SK-N-SH (cell line): ENCODE results near the gene RBM34. TPM values are rescaled to one million over a fixed set of nuclear protein-coding genes. Genes with fewer than 3 reads are reported as not detected.

ENCODE experiments used
- CTCF ChIA-PET: fragments of 300-600, 350-600 bp; formaldehyde crosslinking; extraction: SDS; loops from one replicate; lab custom pipeline; 2021; lab: Yijun Ruan, JAX
- POLR2A ChIA-PET: fragments of 350-600 bp; sonication (Branson Sonifier 250); formaldehyde crosslinking; extraction: SDS; loops from one replicate; lab custom pipeline; 2020; ENCODE audit warnings: antibody characterized with exemption, inconsistent platforms; lab: Yijun Ruan, JAX
- DNase-seq: peaks from one replicate; pipeline ENCODE4 v3.0.0; 2012
- H2AFZ ChIP-seq: fragments of 200-600 bp; sonication (generic); 2 replicates; pipeline ENCODE4 v1.8.1; 2016; ENCODE audit warnings: antibody characterized with exemption, mild to moderate bottlenecking, low read depth
- H3F3A ChIP-seq: fragments of 200-600 bp; sonication (generic); replicated peaks from 2 replicates; pipeline ENCODE3; 2016; ENCODE audit warnings: antibody characterized with exemption, mild to moderate bottlenecking; ENCODE audit not compliant: insufficient read depth
- H3K27ac ChIP-seq, 2 experiments: fragments of 200-500 bp in 1 of 2; fragments of 200-600 bp in 1 of 2; sonication (Bioruptor generic) in 1 of 2; sonication (generic), shearing (Covaris generic) in 1 of 2; 2 replicates each; pipeline versions ENCODE4 v1.5.1 to v1.6.1; 2014 to 2016; ENCODE audit warnings: low read depth in 2 of 2, inconsistent platforms in 1 of 2, low read length in 1 of 2, mild to moderate bottlenecking in 1 of 2, mixed read lengths in 1 of 2
- H3K27me3 ChIP-seq: fragments of 200-600 bp; sonication (generic), shearing (Covaris generic); 2 replicates; pipeline ENCODE4 v1.6.1; 2016; ENCODE audit warnings: mixed run types; ENCODE audit not compliant: insufficient read depth
- H3K36me3 ChIP-seq, 2 experiments: fragments of 200-500 bp in 1 of 2; fragments of 200-600 bp in 1 of 2; sonication (Bioruptor generic) in 1 of 2; sonication (generic) in 1 of 2; replicated peaks in 1 of 2; 2 replicates each; pipeline versions ENCODE3 to v1.5.1; 2014 to 2016; ENCODE audit warnings: low read length in 1 of 2, mild to moderate bottlenecking in 1 of 2; ENCODE audit not compliant: insufficient read depth in 2 of 2, control insufficient read depth in 1 of 2
- H3K4me1 ChIP-seq, 2 experiments: fragments of 200-500 bp in 1 of 2; fragments of 200-600 bp in 1 of 2; sonication (Bioruptor generic) in 1 of 2; sonication (generic), shearing (Covaris generic) in 1 of 2; 2 replicates each; pipeline versions ENCODE4 v1.5.1 to v1.6.1; 2014 to 2016; ENCODE audit warnings: low read depth in 1 of 2, low read length in 1 of 2, mixed run types in 1 of 2; ENCODE audit not compliant: insufficient read depth in 2 of 2, control insufficient read depth in 1 of 2
- H3K4me2 ChIP-seq: fragments of 200-600 bp; sonication (generic), shearing (Covaris generic); 2 replicates; pipeline ENCODE4 v1.6.1; 2017; ENCODE audit warnings: mixed run types
- H3K4me3 ChIP-seq, 2 experiments: fragments of 200-500 bp in 1 of 2; fragments of 200-600 bp in 1 of 2; sonication (Bioruptor generic) in 1 of 2; sonication (generic), shearing (Covaris generic) in 1 of 2; 2 replicates each; pipeline versions ENCODE4 v1.5.1 to v1.8.1; 2014 to 2016; ENCODE audit warnings: low read depth in 2 of 2, inconsistent platforms in 1 of 2, low read length in 1 of 2, mild to moderate bottlenecking in 1 of 2, mixed read lengths in 1 of 2, moderate library complexity in 1 of 2
- H3K79me2 ChIP-seq: fragments of 200-600 bp; sonication (generic); 2 replicates; pipeline ENCODE4 v1.8.1; 2017; ENCODE audit warnings: mild to moderate bottlenecking; ENCODE audit not compliant: insufficient read depth
- H3K9ac ChIP-seq: fragments of 200-600 bp; sonication (generic); 2 replicates; pipeline ENCODE4 v1.6.1; 2017; ENCODE audit warnings: mixed run types
- H3K9me2 ChIP-seq: fragments of 200-600 bp; sonication (generic); 2 replicates; pipeline ENCODE4 v1.6.1; 2017; ENCODE audit warnings: mixed run types
- H3K9me3 ChIP-seq: fragments of 200-600 bp; sonication (generic); 2 replicates; pipeline ENCODE4 v1.6.1; 2017; ENCODE audit warnings: mixed run types, mild to moderate bottlenecking, moderate library complexity
- H4K20me1 ChIP-seq: fragments of 200-600 bp; sonication (generic); 2 replicates; pipeline ENCODE4 v1.6.1; 2017; ENCODE audit warnings: mild to moderate bottlenecking, mixed run types; ENCODE audit not compliant: insufficient read depth
- ELF1 ChIP-seq: IDR thresholded peaks from 2 replicates; pipeline ENCODE4 v1.4.0; 2012
- FOXJ3 ChIP-seq: sonication (generic); formaldehyde crosslinking; IDR thresholded peaks from 2 replicates; pipeline ENCODE4 v1.5.1; 2020; ENCODE audit warnings: mild to moderate bottlenecking, missing genetic modification reagents
- GABPA ChIP-seq: IDR thresholded peaks from 2 replicates; pipeline ENCODE4 v1.4.0; 2012; ENCODE audit warnings: low read depth, mild to moderate bottlenecking
- GATA2 ChIP-seq: sonication (generic); formaldehyde crosslinking; IDR thresholded peaks from 2 replicates; pipeline ENCODE4 v1.5.0; 2020; ENCODE audit warnings: mild to moderate bottlenecking, missing genetic modification reagents
- MEF2A ChIP-seq: IDR thresholded peaks from 2 replicates; pipeline ENCODE4 v1.4.0; 2012; ENCODE audit warnings: low read depth, borderline replicate concordance
- NFIC ChIP-seq: IDR thresholded peaks from 2 replicates; pipeline ENCODE4 v1.4.0; 2012; ENCODE audit warnings: borderline replicate concordance
- POLR2AphosphoS5 ChIP-seq: IDR thresholded peaks from 2 replicates; pipeline ENCODE4 v1.6.1; 2012; ENCODE audit warnings: low read depth, low read length
- RCOR1 ChIP-seq: fragments of 150-350 bp; IDR thresholded peaks from 2 replicates; pipeline ENCODE4 v1.6.1; 2017; ENCODE audit warnings: antibody characterized with exemption, low read length
- RXRA ChIP-seq: IDR thresholded peaks from 2 replicates; pipeline ENCODE4 v1.4.0; 2012; ENCODE audit warnings: low read depth, mild to moderate bottlenecking, borderline replicate concordance
- SMC3 ChIP-seq: IDR thresholded peaks from 2 replicates; pipeline ENCODE4 v1.6.1; 2012; ENCODE audit warnings: low read depth, low read length, improper control_type of control experiment
- TAF1 ChIP-seq: IDR thresholded peaks from 2 replicates; pipeline ENCODE4 v1.6.1; 2012; ENCODE audit warnings: low read depth, mild to moderate bottlenecking, low read length, moderate library complexity, borderline replicate concordance
- WGBS: methylation state at CpG from one replicate; pipeline ENCODE4 v1.1.6; 2017; ENCODE audit warnings: low lambda C conversion rate; 5-methylcytosine and 5-hydroxymethylcytosine counted together
- polyA plus RNA-seq, 3 experiments: library from polyadenylated mRNA; depleted of rRNA; stranded (reverse); fragments of >200 nt; gene quantifications; 2 replicates each; pipeline ENCODE4 v1.2.3, GENCODE V29; 2012
- TF ChIP-seq, protein P1 (sequence below): IDR thresholded peaks from 2 replicates; pipeline ENCODE4 v1.4.0; 2012; ENCODE audit warnings: low read depth
- TF ChIP-seq, protein P2 (sequence below): fragments of 200-600 bp; sonication (generic); IDR thresholded peaks from 2 replicates; pipeline ENCODE4 v1.6.1; 2017; ENCODE audit warnings: antibody characterized with exemption, mild to moderate bottlenecking, moderate library complexity
- TF ChIP-seq, protein P3 (sequence below): fragments of 150-350 bp; IDR thresholded peaks from 2 replicates; pipeline ENCODE4 v1.6.1; 2017; ENCODE audit warnings: antibody characterized with exemption, low read length, low read depth, borderline replicate concordance
- TF ChIP-seq, protein P4 (sequence below): IDR thresholded peaks from 2 replicates; pipeline ENCODE4 v1.4.0; 2012; ENCODE audit warnings: low read depth, borderline replicate concordance

The RBM34 gene
- polyA plus RNA-seq, 1 of the 3 experiments (the other 2 are of a cell fraction) = 39.9 TPM

DNA sequence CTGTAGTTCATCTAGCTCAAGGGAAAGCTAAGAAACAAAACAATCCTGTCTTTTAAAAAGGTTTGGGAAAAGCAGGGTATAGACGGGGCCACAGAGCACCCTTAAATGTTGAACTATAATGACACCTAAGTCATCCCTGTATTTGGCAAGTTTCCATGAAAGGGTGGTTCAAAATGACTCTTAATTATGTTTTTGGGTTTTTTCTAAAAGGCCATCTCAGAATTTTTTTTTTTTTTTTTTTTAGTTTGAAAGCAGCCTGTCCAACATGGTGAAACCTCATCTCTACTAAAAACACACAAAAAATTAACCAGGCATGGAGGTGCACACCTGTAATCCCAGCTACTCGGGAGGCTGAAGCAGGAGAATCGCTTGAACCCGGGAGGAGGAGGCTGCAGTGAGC is 54.6 kb downstream of the RBM34 start:
- no peaks in the 10 kb centered on the region for H3K9me2 ChIP-seq
- 94% methylated on average over 4 of the region's 4 CpGs for WGBS
- no peak overlapping the region for H3K4me2 ChIP-seq
- TF ChIP-seq, protein P1, sequence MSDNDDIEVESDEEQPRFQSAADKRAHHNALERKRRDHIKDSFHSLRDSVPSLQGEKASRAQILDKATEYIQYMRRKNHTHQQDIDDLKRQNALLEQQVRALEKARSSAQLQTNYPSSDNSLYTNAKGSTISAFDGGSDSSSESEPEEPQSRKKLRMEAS = no peak
- no peak for TF ChIP-seq RCOR1
- TF ChIP-seq, protein P2, sequence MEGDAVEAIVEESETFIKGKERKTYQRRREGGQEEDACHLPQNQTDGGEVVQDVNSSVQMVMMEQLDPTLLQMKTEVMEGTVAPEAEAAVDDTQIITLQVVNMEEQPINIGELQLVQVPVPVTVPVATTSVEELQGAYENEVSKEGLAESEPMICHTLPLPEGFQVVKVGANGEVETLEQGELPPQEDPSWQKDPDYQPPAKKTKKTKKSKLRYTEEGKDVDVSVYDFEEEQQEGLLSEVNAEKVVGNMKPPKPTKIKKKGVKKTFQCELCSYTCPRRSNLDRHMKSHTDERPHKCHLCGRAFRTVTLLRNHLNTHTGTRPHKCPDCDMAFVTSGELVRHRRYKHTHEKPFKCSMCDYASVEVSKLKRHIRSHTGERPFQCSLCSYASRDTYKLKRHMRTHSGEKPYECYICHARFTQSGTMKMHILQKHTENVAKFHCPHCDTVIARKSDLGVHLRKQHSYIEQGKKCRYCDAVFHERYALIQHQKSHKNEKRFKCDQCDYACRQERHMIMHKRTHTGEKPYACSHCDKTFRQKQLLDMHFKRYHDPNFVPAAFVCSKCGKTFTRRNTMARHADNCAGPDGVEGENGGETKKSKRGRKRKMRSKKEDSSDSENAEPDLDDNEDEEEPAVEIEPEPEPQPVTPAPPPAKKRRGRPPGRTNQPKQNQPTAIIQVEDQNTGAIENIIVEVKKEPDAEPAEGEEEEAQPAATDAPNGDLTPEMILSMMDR = no peak
- no peak for TF ChIP-seq MEF2A
- TF ChIP-seq, protein P3, sequence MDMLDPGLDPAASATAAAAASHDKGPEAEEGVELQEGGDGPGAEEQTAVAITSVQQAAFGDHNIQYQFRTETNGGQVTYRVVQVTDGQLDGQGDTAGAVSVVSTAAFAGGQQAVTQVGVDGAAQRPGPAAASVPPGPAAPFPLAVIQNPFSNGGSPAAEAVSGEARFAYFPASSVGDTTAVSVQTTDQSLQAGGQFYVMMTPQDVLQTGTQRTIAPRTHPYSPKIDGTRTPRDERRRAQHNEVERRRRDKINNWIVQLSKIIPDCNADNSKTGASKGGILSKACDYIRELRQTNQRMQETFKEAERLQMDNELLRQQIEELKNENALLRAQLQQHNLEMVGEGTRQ = no peak
- no peak for TF ChIP-seq SMC3
- no peak for TF ChIP-seq TAF1
- no peak for TF ChIP-seq FOXJ3 (CRISPR knock-in tag)
- TF ChIP-seq POLR2AphosphoS5 = no peak
- H3K27ac ChIP-seq = no peak overlapping the region
- POLR2A ChIA-PET = interaction anchor here (0.6 kb wide), 1 partner anchor 644 kb away, joined by 3 read pairs; no protein-coding TSS in a partner anchor
- no peak overlapping the region for H2AFZ ChIP-seq
- no peak overlapping the region for H3K9ac ChIP-seq
- no peak for DNase-seq
- H3K4me1 ChIP-seq = peaks cover 0 to 2% of the 10 kb centered on the region in 2 experiments; a peak in 1 of 4 replicates
- H3K27me3 ChIP-seq = no peaks in the 10 kb centered on the region
- no peak overlapping the region for H3K4me3 ChIP-seq
- peaks cover 22% of the 10 kb centered on the region for H3F3A ChIP-seq
- H3K36me3 ChIP-seq = peaks cover 26 to 35% of the 10 kb centered on the region in 2 experiments
- CTCF ChIA-PET = interaction anchor here (1.2 to 3.8 kb wide), 8 partner anchors 13 to 709 kb away, joined by 3 to 15 read pairs (median 4); partner anchors contain the start of gene TOMM20
- no peaks in the 10 kb centered on the region for H3K9me3 ChIP-seq
- peaks cover 2% of the 10 kb centered on the region; the same call in 1 of the 2 replicates for H3K79me2 ChIP-seq
- no peaks in the 10 kb centered on the region for H4K20me1 ChIP-seq

DNA sequence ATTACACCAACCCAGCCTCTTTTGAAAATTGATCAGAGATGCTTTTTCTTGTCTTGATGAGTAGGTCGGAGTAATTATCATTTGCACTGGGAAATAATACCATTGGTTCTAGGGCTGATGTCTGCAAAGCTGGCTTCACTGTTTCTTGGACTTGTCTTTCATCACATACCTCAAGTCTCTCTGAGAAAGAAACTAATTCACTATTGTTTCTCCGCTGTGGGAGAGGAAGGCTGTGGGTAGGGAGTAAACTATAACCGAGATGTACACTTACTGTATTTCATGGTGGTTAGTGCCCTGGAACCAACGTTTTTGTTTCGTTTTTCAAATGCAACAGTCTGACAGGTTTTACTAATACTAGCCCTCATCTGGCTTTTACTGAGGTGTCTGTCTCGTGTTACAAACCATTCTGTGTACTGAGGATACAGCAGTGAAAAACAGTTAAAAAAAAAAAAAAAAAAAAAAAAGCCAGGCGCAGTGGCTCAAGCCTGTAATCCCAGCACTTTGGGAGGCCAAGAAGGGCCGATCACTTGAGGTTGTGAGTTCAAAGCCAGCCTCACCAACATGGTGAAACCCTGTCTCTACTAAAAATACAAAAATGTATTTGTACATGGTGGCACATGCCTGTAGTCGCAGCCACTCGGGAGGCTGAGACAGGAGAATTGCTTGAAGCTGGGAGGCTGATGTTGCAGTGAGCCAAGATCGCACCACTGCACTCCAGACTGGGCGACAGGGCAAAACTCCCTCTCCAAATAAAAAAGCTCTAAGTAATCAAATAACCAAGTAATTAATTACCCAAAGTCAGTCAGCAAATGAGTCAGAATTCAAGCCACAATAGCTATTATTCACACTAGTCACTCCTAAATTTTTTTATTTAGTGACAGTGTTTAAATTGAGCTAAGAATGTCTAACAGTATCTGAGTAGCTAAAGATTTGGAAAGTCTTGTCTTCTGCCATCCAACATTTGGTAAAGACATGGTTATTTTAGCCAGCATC is 55.7 kb downstream of the RBM34 start:
- no peak overlapping the region for H3K27ac ChIP-seq
- peaks cover 13% of the 10 kb centered on the region for H3F3A ChIP-seq
- H3K27me3 ChIP-seq = no peaks in the 10 kb centered on the region
- TF ChIP-seq POLR2AphosphoS5 = no peak
- no peak for TF ChIP-seq ELF1
- TF ChIP-seq GATA2 (CRISPR knock-in tag) = no peak
- no peak for TF ChIP-seq SMC3
- TF ChIP-seq FOXJ3 (CRISPR knock-in tag) = no peak
- TF ChIP-seq NFIC = no peak
- TF ChIP-seq, protein P4, sequence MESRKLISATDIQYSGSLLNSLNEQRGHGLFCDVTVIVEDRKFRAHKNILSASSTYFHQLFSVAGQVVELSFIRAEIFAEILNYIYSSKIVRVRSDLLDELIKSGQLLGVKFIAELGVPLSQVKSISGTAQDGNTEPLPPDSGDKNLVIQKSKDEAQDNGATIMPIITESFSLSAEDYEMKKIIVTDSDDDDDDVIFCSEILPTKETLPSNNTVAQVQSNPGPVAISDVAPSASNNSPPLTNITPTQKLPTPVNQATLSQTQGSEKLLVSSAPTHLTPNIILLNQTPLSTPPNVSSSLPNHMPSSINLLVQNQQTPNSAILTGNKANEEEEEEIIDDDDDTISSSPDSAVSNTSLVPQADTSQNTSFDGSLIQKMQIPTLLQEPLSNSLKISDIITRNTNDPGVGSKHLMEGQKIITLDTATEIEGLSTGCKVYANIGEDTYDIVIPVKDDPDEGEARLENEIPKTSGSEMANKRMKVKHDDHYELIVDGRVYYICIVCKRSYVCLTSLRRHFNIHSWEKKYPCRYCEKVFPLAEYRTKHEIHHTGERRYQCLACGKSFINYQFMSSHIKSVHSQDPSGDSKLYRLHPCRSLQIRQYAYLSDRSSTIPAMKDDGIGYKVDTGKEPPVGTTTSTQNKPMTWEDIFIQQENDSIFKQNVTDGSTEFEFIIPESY = no peak
- no peak for TF ChIP-seq TAF1
- no peak for TF ChIP-seq RXRA
- TF ChIP-seq, protein P1 = no peak
- no peak for TF ChIP-seq GABPA
- TF ChIP-seq RCOR1 = no peak
- 83% methylated on average over 12 of the region's 12 CpGs for WGBS
- peaks cover 0 to 2% of the 10 kb centered on the region in 2 experiments; a peak in 1 of 4 replicates for H3K4me1 ChIP-seq
- H3K9me2 ChIP-seq = no peaks in the 10 kb centered on the region
- DNase-seq = no peak
- no peak overlapping the region for H3K4me2 ChIP-seq
- ChIA-PET CTCF (interaction anchor here (0.7 to 3.8 kb wide), 25 partner anchors 8 to 618 kb away, joined by 3 to 25 read pairs (median 4); partner anchors contain the start of genes RBM34 and TOMM20), POLR2A (interaction anchor here (0.6 to 1.5 kb wide), 3 partner anchors 24 to 144 kb away, joined by 3 to 4 read pairs (median 3); partner anchors contain the start of genes RBM34 and TOMM20)
- H3K4me3 ChIP-seq = no peak overlapping the region
- no peak overlapping the region for H3K9ac ChIP-seq
- peaks cover 17 to 24% of the 10 kb centered on the region in 2 experiments for H3K36me3 ChIP-seq
- H4K20me1 ChIP-seq = no peaks in the 10 kb centered on the region
- no peak overlapping the region for H2AFZ ChIP-seq
- H3K9me3 ChIP-seq = no peaks in the 10 kb centered on the region
- H3K79me2 ChIP-seq = peaks cover under 1% of the 10 kb centered on the region; the same call in 1 of the 2 replicates
